ENCODE data around the gene ITIH4.

The ITIH4 gene

GRCh38 chr3:52822363-52822762 lies 8.1 kb downstream of the ITIH4 start:
- Histone ChIP-seq H4K20me1 (ENCODE audit: insufficient read depth, low read length) (no peaks in the 10 kb centered on the region), H2AFZ (ENCODE audit: low read depth, low read length) (no peak overlapping the region), H3K27ac (ENCODE audit: low read length) (no peak overlapping the region), H3K9ac (ENCODE audit: low read length) (no peak overlapping the region), H3K36me3 (replicated peaks; ENCODE audit: low read depth, low read length) (no peaks in the 10 kb centered on the region), H3K9me3 (ENCODE audit: insufficient read depth, low read length) (no peaks in the 10 kb centered on the region), H3K4me2 (ENCODE audit: low read length) (no peak overlapping the region), H3K4me1 (ENCODE audit: low read length) (no peaks in the 10 kb centered on the region), H3K79me2 (ENCODE audit: low read length) (no peaks in the 10 kb centered on the region), H3K27me3 (ENCODE audit: low read depth, low read length) (no peaks in the 10 kb centered on the region), H3K4me3 (ENCODE audit: low read length) (no peak overlapping the region)
- TF ChIP-seq EZH2phosphoT487 (IDR thresholded peaks at IDR 0.05; ENCODE audit: low read depth) (no peak), CTCF (IDR thresholded peaks at IDR 0.05; ENCODE audit: low read depth, low read length) (no peak)

- TF ChIP-seq CTCF (IDR thresholded peaks at IDR 0.05; ENCODE audit: low read depth, low read length) = peak; percentile 88
- no peak for TF ChIP-seq EZH2phosphoT487 (IDR thresholded peaks at IDR 0.05; ENCODE audit: low read depth)
- Histone ChIP-seq H3K9me3 (ENCODE audit: insufficient read depth, low read length) (no peaks in the 10 kb centered on the region), H3K79me2 (ENCODE audit: low read length) (no peaks in the 10 kb centered on the region), H3K27ac (ENCODE audit: low read length) (no peak overlapping the region), H3K9ac (ENCODE audit: low read length) (no peak overlapping the region), H2AFZ (ENCODE audit: low read depth, low read length) (no peak overlapping the region), H3K27me3 (ENCODE audit: low read depth, low read length) (no peaks in the 10 kb centered on the region), H3K4me1 (ENCODE audit: low read length) (no peaks in the 10 kb centered on the region), H3K4me3 (ENCODE audit: low read length) (no peak overlapping the region), H3K4me2 (ENCODE audit: low read length) (no peak overlapping the region), H4K20me1 (ENCODE audit: insufficient read depth, low read length) (no peaks in the 10 kb centered on the region), H3K36me3 (replicated peaks; ENCODE audit: low read depth, low read length) (no peaks in the 10 kb centered on the region)
These were observed 9.7 kb downstream of the ITIH4 start for GRCh38 chr3:52820736-52821135.

GRCh38 chr3:52819936-52820335 lies 10.5 kb downstream of the ITIH4 start:
- no peak overlapping the region for H3K4me3 ChIP-seq (ENCODE audit: low read length)
- no peak overlapping the region for H3K4me2 ChIP-seq (ENCODE audit: low read length)
- H2AFZ ChIP-seq (ENCODE audit: low read depth, low read length) = no peak overlapping the region
- H3K79me2 ChIP-seq (ENCODE audit: low read length) = no peaks in the 10 kb centered on the region
- no peaks in the 10 kb centered on the region for H3K27me3 ChIP-seq (ENCODE audit: low read depth, low read length)
- no peaks in the 10 kb centered on the region for H3K4me1 ChIP-seq (ENCODE audit: low read length)
- no peaks in the 10 kb centered on the region for H3K9me3 ChIP-seq (ENCODE audit: insufficient read depth, low read length)
- H3K36me3 ChIP-seq (replicated peaks; ENCODE audit: low read depth, low read length) = no peaks in the 10 kb centered on the region
- TF ChIP-seq EZH2phosphoT487 (IDR thresholded peaks at IDR 0.05; ENCODE audit: low read depth) (no peak), CTCF (IDR thresholded peaks at IDR 0.05; ENCODE audit: low read depth, low read length) (no peak)
- H3K9ac ChIP-seq (ENCODE audit: low read length) = no peak overlapping the region
- H4K20me1 ChIP-seq (ENCODE audit: insufficient read depth, low read length) = no peaks in the 10 kb centered on the region
- H3K27ac ChIP-seq (ENCODE audit: low read length) = no peak overlapping the region

- Histone ChIP-seq H3K27me3 (ENCODE audit: low read depth, low read length) (no peaks in the 10 kb centered on the region), H3K79me2 (ENCODE audit: low read length) (no peaks in the 10 kb centered on the region), H2AFZ (ENCODE audit: low read depth, low read length) (no peak overlapping the region), H3K4me1 (ENCODE audit: low read length) (no peaks in the 10 kb centered on the region), H3K9ac (ENCODE audit: low read length) (no peak overlapping the region), H3K9me3 (ENCODE audit: insufficient read depth, low read length) (no peaks in the 10 kb centered on the region), H3K4me2 (ENCODE audit: low read length) (no peak overlapping the region), H3K36me3 (replicated peaks; ENCODE audit: low read depth, low read length) (no peaks in the 10 kb centered on the region), H3K4me3 (ENCODE audit: low read length) (no peak overlapping the region), H3K27ac (ENCODE audit: low read length) (no peak overlapping the region), H4K20me1 (ENCODE audit: insufficient read depth, low read length) (no peaks in the 10 kb centered on the region)
- no peak for TF ChIP-seq CTCF (IDR thresholded peaks at IDR 0.05; ENCODE audit: low read depth, low read length)
These were observed 12.6 kb downstream of the ITIH4 start for GRCh38 chr3:52817860-52818259.

Data from OCI-LY3 (cell line).